SH-SY5Y (cell line): ENCODE results near the gene ESRRA.
A peak's percentile ranks its signal among the peaks of the same experiment; 100 is the strongest.

Source experiments
- GATA2 ChIP-seq: IDR thresholded peaks from 2 replicates; pipeline ENCODE4 v1.6.1; 2011; ENCODE audit warnings: mild to moderate bottlenecking, low read depth, low read length
- GATA3 ChIP-seq: IDR thresholded peaks from 2 replicates; pipeline ENCODE4 v1.6.1; 2011; ENCODE audit warnings: low read depth, mild to moderate bottlenecking, low read length, moderate library complexity

ESRRA gene

DNA sequence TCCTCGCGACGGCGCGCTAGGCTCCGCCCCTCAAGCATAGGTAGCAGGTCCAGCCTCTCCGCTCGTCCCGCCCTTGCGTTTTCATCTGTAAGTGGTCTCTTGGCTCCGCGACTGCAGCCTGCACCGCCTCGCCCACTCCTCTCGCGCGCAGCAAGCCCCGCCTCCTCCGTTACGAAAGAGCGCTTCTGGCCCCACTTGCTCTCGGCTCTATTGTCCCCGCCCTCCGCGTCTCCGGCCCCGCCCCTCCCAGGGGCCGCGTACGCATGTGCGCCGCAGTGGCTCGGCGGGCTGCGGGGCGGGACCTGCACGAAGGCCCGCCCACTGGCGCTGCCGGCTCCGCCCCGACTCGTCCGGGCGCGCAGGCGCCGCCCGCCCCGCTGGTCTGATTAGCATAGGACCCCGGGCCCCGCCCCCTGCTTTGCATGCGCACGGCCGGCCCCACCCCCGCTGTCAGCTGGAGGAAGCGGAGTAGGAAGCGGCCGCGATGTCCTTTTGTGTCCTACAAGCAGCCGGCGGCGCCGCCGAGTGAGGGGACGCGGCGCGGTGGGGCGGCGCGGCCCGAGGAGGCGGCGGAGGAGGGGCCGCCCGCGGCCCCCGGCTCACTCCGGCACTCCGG, at the start of gene ESRRA:
Gene ESRRA, plus strand, starts transcription at position 450 of the 616 bp plus-strand sequence. CDS start 1,656 bp downstream, outside the sequence.
- no peak for TF ChIP-seq GATA3
- no peak for TF ChIP-seq GATA2

DNA sequence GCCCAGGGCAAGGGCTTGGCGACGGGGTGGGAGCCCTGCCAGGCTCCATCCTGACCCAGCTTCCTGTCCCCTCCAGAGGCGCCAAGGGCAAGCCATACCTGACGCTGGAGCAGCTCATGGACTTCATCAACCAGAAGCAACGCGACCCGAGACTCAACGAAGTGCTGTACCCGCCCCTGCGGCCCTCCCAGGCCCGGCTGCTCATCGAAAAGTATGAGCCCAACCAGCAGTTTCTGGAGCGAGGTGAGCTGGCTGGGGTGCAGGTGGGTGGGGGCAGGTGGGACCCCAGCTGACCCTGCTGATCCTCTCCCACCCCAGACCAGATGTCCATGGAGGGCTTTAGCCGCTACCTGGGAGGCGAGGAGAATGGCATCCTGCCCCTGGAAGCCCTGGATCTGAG, 49.0 kb upstream of the ESRRA start:
- no peak for TF ChIP-seq GATA3
- TF ChIP-seq GATA2: no peak

DNA sequence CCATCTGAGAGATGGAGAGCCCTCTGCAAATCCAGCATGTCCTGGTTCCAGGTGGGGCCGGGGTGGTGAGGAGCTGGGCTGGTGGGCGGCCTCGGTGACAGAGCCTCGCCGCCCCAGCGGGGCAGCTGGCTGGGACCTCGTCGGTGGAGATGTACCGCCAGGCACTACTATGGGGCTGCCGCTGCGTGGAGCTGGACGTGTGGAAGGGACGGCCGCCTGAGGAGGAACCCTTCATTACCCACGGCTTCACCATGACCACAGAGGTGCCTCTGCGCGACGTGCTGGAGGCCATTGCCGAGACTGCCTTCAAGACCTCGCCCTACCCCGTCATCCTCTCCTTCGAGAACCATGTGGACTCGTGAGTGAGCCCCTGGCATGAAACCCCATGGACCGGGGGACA, 47.0 kb upstream of the ESRRA start:
- TF ChIP-seq GATA2 (no peak), GATA3 (no peak)

- TF ChIP-seq GATA3 (no peak), GATA2 (no peak)
These were observed 46.3 kb upstream of the ESRRA start for GRCh38 chr11:64258946-64259532.

DNA sequence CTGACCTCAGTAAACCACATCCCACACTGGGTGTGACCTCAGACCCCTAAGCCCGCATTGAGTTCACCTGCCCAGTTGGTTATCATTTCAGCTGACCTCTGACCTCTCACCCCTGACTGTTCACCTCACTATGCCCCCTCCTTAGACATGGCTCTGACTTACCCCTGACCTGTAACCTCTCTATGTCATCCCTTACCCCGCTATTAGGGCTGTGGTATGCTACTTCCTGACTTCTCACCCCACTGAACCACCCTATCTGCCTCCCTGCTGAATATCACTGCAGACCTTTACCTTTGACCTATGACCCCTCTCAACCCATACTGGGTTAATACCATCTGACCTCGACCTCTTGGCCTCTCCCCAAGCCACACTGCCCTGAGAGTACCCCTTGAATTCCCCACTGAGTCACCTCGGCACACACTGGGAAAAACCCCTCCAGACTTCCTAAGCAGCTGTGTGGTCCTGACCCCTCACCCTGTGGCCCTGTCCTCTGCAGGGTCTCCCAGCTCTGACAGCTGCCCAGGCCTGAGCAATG, 45.7 kb upstream of the ESRRA start:
- TF ChIP-seq GATA3: no peak
- no peak for TF ChIP-seq GATA2

DNA sequence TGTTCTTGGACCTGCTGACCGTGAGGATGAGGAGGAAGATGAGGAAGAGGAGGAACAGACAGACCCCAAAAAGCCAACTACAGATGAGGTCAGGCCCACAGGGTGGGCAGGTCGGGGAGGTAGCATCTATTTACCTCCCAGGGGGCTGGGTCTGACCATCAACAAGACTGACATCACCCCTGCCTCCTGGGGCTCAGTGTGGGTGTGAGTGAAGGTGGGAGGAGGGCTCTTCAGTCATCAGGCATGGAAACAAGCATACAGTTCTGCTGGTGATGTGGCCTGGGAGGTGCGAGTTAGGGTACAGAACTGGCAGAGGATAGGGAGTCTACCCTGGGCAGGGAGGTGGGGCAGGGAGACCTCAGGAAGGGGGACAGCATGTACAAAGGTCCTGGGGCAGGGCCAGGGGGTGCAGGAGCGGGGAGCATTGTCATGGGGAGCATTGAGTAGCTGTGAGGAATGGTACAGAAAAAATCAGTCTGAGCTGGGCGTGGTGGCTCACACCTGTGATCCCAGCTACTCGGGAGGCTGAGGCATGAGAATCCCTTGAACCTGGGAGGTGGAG, 45.1 kb upstream of the ESRRA start:
- no peak for TF ChIP-seq GATA2
- TF ChIP-seq GATA3: no peak

- no peak for TF ChIP-seq GATA3
- no peak for TF ChIP-seq GATA2
These were observed 43.7 kb upstream of the ESRRA start for GRCh38 chr11:64261556-64262080.

DNA sequence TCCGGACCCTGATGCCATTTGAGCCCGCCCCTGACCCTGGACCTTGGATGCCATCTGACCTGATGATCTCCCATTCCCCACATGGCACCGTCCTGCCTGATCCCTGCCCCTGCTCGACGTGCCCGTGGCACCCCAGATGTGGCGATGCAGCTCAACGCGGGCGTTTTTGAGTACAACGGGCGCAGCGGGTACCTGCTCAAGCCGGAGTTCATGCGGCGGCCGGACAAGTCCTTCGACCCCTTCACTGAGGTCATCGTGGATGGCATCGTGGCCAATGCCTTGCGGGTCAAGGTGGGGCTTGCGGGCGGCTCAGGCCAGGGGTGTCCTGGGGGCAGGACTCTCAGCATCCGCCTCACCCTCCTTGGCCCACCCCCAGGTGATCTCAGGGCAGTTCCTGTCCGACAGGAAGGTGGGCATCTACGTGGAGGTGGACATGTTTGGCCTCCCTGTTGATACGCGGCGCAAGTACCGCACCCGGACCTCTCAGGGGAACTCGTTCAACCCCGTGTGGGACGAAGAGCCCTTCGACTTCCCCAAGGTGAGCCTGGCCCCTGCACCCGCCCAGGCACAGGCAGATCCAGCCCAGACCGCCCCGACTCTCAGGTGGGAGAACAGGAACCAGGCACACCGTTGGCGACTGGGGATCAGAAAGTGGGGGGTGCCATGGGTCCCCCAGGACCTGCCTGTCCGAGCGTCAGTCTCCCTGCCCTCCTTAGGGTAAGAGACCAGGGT, 42.9 kb upstream of the ESRRA start:
- no peak for TF ChIP-seq GATA2
- no peak for TF ChIP-seq GATA3

- TF ChIP-seq GATA3 (no peak), GATA2 (no peak)
These were observed 42.0 kb upstream of the ESRRA start for GRCh38 chr11:64263021-64263946.

DNA sequence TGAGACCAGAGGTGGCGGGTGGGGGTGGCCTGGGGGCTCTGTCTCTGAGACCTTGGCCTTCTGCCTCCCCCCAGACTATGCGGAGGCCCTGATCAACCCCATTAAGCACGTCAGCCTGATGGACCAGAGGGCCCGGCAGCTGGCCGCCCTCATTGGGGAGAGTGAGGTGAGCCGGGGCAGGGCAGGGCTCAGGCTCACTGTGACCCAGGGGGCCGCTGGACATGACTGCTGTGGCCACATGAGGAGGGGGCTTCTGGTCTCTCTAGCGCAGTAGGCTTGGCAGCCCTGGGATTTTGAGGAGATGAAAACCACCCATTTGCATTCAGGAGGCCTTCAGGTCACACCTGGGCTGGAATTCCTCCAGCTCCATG, 41.4 kb upstream of the ESRRA start:
- TF ChIP-seq GATA2 (no peak), GATA3 (no peak)

DNA sequence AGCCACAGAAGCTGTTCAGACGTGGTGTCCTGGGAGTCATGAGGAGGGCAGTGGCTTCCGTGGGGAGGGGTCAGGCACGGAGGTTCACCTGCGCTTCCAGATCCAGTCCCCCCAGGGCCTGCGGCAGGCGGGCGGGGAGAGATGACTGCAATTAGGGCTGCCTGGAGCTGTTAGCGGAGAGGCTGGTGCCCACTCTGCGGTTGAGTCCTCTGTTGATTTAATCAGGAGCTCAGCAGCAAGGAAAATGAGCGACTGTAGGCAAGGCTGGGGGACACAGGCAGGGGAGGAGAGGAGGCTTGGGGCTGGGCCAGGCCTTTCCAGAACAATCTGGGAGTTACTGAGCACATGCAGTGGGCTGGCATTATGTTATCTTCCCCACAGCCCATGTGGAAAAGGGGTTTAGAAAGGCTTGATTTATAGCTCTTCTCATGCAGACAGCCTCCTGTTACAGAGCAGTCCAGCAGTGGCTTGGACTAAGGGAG, 40.9 kb upstream of the ESRRA start:
- TF ChIP-seq GATA3 (no peak), GATA2 (peak; percentile 93)

- TF ChIP-seq GATA2 (no peak), GATA3 (no peak)
These were observed 39.9 kb upstream of the ESRRA start for GRCh38 chr11:64265176-64266160.

GRCh38 chr11:64266339-64266738, 39.0 kb upstream of the ESRRA start:
- TF ChIP-seq GATA3: no peak
- no peak for TF ChIP-seq GATA2
